Astrocyte (in vitro differentiated cells and primary cell): ENCODE measurements around the gene C14orf119. TPM values are rescaled to one million over a fixed set of nuclear protein-coding genes. Genes with fewer than 3 reads are reported as not detected.

Source experiments
- DNase-seq: peaks from one replicate; pipeline ENCODE4 v3.0.0-alpha.2; 2010; ENCODE audit warnings: low read depth
- FAIRE-seq: peaks from 2 replicates; lab custom pipeline; 2011; peaks lifted over from hg19 to GRCh38; lab: Jason Lieb, UNC
- H2AFZ ChIP-seq: 2 replicates; pipeline ENCODE4 v1.6.0; 2012; ENCODE audit warnings: low read depth, low read length, inconsistent platforms
- H3K27ac ChIP-seq: 2 replicates; pipeline ENCODE4 v1.5.1; 2011; ENCODE audit warnings: low read depth, low read length, inconsistent platforms
- H3K27me3 ChIP-seq: 2 replicates; pipeline ENCODE4 v1.6.0; 2011; ENCODE audit warnings: low read length, inconsistent platforms; ENCODE audit not compliant: insufficient read depth
- H3K36me3 ChIP-seq: 2 replicates; pipeline ENCODE4 v1.5.1; 2011; ENCODE audit warnings: low read length, inconsistent platforms; ENCODE audit not compliant: insufficient read depth
- H3K4me1 ChIP-seq: 2 replicates; pipeline ENCODE4 v1.5.1; 2011; ENCODE audit warnings: low read length, inconsistent platforms; ENCODE audit not compliant: insufficient read depth
- H3K4me2 ChIP-seq: 2 replicates; pipeline ENCODE4 v1.6.0; 2012; ENCODE audit warnings: low read length, inconsistent platforms
- H3K4me3 ChIP-seq: 2 replicates; pipeline ENCODE4 v1.5.1; 2011; ENCODE audit warnings: low read depth, mild to moderate bottlenecking, low read length, inconsistent platforms; ENCODE audit not compliant: insufficient read depth
- H3K79me2 ChIP-seq: 2 replicates; pipeline ENCODE4 v1.6.0; 2012; ENCODE audit warnings: mild to moderate bottlenecking, low read length, inconsistent platforms; ENCODE audit not compliant: insufficient read depth
- H3K9ac ChIP-seq: 2 replicates; pipeline ENCODE4 v1.6.0; 2012; ENCODE audit warnings: mild to moderate bottlenecking, low read length, inconsistent platforms
- H3K9me3 ChIP-seq: 2 replicates; pipeline ENCODE4 v1.5.1; 2012; ENCODE audit warnings: low read depth, mild to moderate bottlenecking, low read length, inconsistent platforms; ENCODE audit not compliant: insufficient read depth
- H4K20me1 ChIP-seq: 2 replicates; pipeline ENCODE4 v1.6.0; 2012; ENCODE audit warnings: low read length, inconsistent platforms; ENCODE audit not compliant: insufficient read depth
- H3K27ac Mint-ChIP-seq: one replicate; pipeline ENCODE4 v1.8.0; 2021; ENCODE audit warnings: mild to moderate bottlenecking, mixed read lengths; ENCODE audit not compliant: unreplicated experiment
- H3K27me3 Mint-ChIP-seq: one replicate; pipeline ENCODE4 v1.8.0; 2021; ENCODE audit warnings: low read depth, mixed read lengths; ENCODE audit not compliant: unreplicated experiment
- H3K36me3 Mint-ChIP-seq: one replicate; pipeline ENCODE4 v1.8.0; 2021; ENCODE audit warnings: low read depth, mixed read lengths; ENCODE audit not compliant: unreplicated experiment
- H3K4me1 Mint-ChIP-seq: one replicate; pipeline ENCODE4 v1.8.0; 2021; ENCODE audit warnings: low read depth, mixed read lengths; ENCODE audit not compliant: unreplicated experiment
- H3K4me3 Mint-ChIP-seq: one replicate; pipeline ENCODE4 v1.8.0; 2021; ENCODE audit warnings: mild to moderate bottlenecking, moderate library complexity, mixed read lengths; ENCODE audit not compliant: unreplicated experiment
- H3K9me3 Mint-ChIP-seq: one replicate; pipeline ENCODE4 v1.8.0; 2021; ENCODE audit warnings: mild to moderate bottlenecking, mixed read lengths; ENCODE audit not compliant: unreplicated experiment
- CTCF ChIP-seq: IDR thresholded peaks from 2 replicates; pipeline ENCODE4 v1.5.1; 2011; ENCODE audit warnings: low read depth, mild to moderate bottlenecking, inconsistent platforms, low read length, moderate library complexity; ENCODE audit not compliant: insufficient read depth
- EZH2 ChIP-seq: IDR thresholded peaks from 2 replicates; pipeline ENCODE4 v1.6.1; 2012; ENCODE audit warnings: mild to moderate bottlenecking, low read length, inconsistent platforms; ENCODE audit not compliant: insufficient read depth
- total RNA-seq: library from RNA; stranded (reverse); gene quantifications from 2 replicates; pipeline ENCODE4 v1.2.1, GENCODE V29; 2021

The C14orf119 gene
- total RNA-seq, 1 donor from 2014 or later = 83.9 TPM

- H3K4me1 Mint-ChIP-seq = peaks cover 18% of the 10 kb centered on the region
Observed at GRCh38 chr14:23115039-23115731, 19.9 kb downstream of the C14orf119 start.

GRCh38 chr14:23115918-23116317 lies 20.6 kb downstream of the C14orf119 start:
- FAIRE-seq (no peak), DNase-seq (no peak)
- peaks cover 3% of the 10 kb centered on the region for H3K27me3 ChIP-seq
- H3K4me3 ChIP-seq = no peak overlapping the region
- peak overlapping the region; percentile 79 for H3K27ac ChIP-seq
- H2AFZ ChIP-seq = no peak overlapping the region
- Mint-ChIP-seq H3K4me3 (no peak overlapping the region), H3K9me3 (no peaks in the 10 kb centered on the region), H3K4me1 (peaks cover 22% of the 10 kb centered on the region), H3K27me3 (peaks cover 7% of the 10 kb centered on the region), H3K36me3 (peaks cover 2% of the 10 kb centered on the region), H3K27ac (peak overlapping the region; percentile 67)
- H3K4me1 ChIP-seq = peaks cover 28% of the 10 kb centered on the region
- H3K9me3 ChIP-seq = no peaks in the 10 kb centered on the region
- H3K79me2 ChIP-seq = no peaks in the 10 kb centered on the region
- H3K36me3 ChIP-seq = no peaks in the 10 kb centered on the region
- TF ChIP-seq CTCF (no peak), EZH2 (no peak)
- peak overlapping the region; percentile 71 for H3K4me2 ChIP-seq
- H4K20me1 ChIP-seq = no peaks in the 10 kb centered on the region
- H3K9ac ChIP-seq = peak overlapping the region; percentile 61

More at GRCh38 chr14:23115039-23115731, 19.9 kb downstream of the C14orf119 start:
- H3K4me3 ChIP-seq = no peak overlapping the region
- no peaks in the 10 kb centered on the region for H3K9me3 ChIP-seq
- no peak overlapping the region for H3K4me3 Mint-ChIP-seq
- H3K4me1 ChIP-seq = peaks cover 27% of the 10 kb centered on the region
- H4K20me1 ChIP-seq = no peaks in the 10 kb centered on the region
- DNase-seq (peak; percentile 98), FAIRE-seq (peak; percentile 75)
- H3K27ac ChIP-seq = peak overlapping the region; percentile 79
- H3K27me3 ChIP-seq = peaks cover 3% of the 10 kb centered on the region
- H3K27ac Mint-ChIP-seq = peak overlapping the region; percentile 67
- H3K36me3 Mint-ChIP-seq = peaks cover 1% of the 10 kb centered on the region
- peaks cover 7% of the 10 kb centered on the region for H3K27me3 Mint-ChIP-seq
- TF ChIP-seq EZH2 = no peak
- no peak for TF ChIP-seq CTCF
- H3K9ac ChIP-seq = peak overlapping the region; percentile 61
- H3K4me2 ChIP-seq = peak overlapping the region; percentile 71
- no peaks in the 10 kb centered on the region for H3K9me3 Mint-ChIP-seq
- no peaks in the 10 kb centered on the region for H3K36me3 ChIP-seq
- no peaks in the 10 kb centered on the region for H3K79me2 ChIP-seq
- H2AFZ ChIP-seq = peak overlapping the region; percentile 38
